GM12801 (cell line): ENCODE results near the gene PAK5.

ENCODE experiments used
- TF ChIP-seq, protein P1 (sequence below): IDR thresholded peaks from one replicate; pipeline ENCODE4 v1.5.1; 2011; ENCODE audit warnings: control low read depth; ENCODE audit not compliant: insufficient read length; ENCODE audit errors: extremely low read depth

PAK5 gene

DNA sequence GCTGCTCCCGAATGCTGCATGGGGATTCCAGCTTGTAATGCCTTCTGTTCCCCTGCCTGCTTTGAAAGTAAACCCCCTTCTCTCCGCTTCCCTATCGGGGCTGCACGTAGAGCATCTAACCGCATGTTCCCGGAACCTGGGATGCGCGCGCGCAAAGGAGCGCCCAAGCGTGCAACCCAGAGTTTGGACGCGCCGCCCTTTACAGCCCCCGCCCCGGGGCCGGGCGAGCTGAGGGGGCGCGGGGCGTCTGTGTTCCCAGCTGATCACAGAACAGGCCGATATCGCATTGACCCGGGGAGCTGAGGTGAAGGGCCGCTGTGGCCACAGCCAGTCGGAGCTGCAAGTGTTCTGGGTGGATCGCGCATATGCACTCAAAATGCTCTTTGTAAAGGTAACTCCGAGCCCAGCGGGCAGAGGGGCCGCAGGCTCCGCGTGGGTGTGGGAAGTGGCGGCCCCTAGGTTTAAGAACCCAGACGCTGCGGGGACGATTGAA is 323.1 kb downstream of the PAK5 start:
- TF ChIP-seq, protein P1, sequence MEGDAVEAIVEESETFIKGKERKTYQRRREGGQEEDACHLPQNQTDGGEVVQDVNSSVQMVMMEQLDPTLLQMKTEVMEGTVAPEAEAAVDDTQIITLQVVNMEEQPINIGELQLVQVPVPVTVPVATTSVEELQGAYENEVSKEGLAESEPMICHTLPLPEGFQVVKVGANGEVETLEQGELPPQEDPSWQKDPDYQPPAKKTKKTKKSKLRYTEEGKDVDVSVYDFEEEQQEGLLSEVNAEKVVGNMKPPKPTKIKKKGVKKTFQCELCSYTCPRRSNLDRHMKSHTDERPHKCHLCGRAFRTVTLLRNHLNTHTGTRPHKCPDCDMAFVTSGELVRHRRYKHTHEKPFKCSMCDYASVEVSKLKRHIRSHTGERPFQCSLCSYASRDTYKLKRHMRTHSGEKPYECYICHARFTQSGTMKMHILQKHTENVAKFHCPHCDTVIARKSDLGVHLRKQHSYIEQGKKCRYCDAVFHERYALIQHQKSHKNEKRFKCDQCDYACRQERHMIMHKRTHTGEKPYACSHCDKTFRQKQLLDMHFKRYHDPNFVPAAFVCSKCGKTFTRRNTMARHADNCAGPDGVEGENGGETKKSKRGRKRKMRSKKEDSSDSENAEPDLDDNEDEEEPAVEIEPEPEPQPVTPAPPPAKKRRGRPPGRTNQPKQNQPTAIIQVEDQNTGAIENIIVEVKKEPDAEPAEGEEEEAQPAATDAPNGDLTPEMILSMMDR, result no peak

DNA sequence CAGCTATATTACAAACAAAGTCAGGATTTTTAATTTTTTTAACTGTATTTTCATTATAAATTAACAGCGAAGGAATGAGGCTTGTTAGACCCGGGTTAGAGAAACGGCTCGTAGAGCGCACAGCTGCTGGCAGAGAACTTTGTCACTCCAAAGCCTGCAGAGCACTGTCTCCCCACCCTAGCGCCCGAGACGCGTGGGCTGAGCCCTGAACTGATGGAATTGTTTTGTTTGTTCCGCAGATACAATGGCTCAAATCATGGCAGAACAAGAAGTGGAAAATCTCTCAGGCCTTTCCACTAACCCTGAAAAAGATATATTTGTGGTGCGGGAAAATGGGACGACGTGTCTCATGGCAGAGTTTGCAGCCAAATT is 323.7 kb downstream of the PAK5 start:
- TF ChIP-seq, protein P1, result no peak

DNA sequence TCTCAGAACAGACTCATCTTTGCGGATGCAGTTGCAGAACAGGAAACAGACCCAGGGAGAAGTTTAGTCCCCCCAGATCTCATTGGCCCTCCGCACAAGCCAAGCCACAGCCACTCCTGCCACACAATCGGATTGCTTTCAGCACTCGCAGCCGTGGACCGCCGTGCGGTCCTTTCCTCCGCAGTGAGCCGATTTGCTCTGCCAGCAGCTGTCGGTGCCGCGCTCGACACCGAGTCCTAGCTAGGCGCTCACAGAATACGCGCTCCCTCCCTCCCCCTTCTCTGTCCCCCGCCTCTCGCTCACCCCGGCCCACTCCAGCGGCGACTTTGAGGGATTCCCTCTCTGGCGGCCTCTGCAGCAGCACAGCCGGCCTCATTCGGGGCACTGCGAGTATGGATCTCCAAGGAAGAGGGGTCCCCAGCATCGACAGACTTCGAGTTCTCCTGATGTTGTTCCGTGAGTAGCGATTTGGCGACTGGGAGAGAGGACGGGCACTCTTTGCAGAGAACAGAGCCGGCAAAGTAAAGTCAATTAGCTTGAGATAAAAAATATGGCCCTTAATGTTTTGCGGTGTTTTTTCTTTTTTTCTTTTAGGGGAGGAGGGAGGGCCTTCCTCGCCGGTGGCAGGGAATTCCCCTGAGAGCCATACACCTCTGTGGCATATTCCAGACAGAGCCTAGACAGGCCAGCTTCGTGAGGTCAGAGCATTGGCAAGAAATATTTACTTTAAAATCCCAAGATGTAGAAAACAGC is 324.2 kb downstream of the PAK5 start, which contains the start of gene LAMP5:
Gene LAMP5 (plus strand): TSS at position 130 of the 753 bp plus-strand sequence. CDS start 263 bp downstream, at position 393.
- TF ChIP-seq, protein P1, result no peak

DNA sequence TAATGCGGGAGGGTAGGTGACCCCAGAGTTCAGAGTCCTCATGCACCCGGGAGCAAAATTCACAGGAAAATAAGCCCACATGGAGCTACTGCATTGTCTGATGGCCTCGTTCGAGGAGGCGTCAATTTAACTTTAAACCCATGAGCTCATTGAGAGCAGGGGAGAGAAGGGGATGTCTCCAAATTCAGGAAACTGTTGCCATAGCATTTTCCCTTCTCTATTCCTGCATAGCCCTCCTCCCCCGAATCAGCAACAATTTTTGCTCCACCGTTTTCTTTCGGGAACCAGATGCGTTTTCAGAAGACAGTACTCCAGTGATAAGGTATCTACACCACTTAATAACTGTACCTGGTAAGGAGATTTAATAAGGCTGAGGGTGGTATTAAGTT is 324.8 kb downstream of the PAK5 start:
- TF ChIP-seq, protein P1, result no peak

DNA sequence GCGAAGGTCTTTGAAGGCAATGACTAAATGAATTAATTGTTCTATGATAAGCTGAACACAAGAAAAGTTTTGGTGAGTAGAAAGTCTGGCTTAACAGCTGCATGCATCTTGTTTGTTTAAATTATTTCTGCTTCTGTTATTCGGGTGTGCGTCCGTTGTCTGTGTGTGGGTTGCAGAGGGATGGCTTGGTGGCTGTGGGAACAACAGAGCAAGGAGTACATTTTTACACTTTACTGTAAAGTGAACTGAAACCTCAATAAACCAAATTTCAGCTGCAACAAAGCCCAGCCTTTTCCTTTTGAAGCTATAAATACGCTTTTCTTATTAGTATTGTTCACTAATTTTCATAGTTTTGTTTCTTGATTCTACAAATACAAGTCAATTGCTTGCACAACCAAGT is 328.0 kb downstream of the PAK5 start:
- TF ChIP-seq, protein P1, result no peak

DNA sequence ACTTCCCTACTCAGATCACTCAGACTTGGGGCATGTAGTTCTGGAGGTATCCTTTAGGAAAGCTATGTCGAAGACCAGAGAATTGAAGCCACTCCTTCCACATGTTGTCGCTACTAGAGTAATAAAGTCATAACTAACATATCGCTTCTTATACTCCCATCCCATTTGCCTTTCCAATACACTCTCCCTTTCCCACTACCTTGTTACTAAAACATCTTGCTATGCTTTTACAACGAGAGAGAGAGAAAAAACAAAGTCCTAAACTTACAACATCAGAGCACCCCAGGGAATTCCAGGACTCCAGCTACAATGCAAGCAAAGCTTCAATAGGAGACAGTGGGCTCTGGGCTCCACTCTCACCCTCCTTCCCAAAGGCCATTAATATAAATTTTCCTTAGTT is 329.6 kb downstream of the PAK5 start:
- TF ChIP-seq, protein P1, result no peak

DNA sequence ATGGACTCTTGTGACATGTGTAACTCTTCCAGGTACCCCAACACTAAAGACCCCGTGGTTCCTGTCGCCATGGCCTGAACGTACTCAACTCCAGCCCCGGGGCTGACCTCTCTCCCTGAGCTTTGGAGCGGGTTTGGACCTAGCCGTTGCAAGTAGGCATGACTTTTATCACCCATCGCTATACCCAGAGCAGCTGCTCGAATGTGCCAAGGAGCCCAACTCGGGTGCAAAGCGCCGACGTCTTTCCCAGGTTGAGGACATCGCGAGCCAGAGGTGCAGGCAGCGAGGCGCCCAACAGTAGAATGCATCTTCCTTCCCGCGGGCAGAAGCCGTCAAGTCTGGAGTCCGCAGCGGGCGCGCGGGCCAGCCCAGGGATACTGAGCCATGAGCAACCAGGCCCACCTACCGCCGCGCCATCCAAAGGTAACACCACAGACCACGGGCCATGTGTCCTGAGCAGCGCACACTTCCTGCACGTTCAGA is 330.1 kb downstream of the PAK5 start:
- TF ChIP-seq, protein P1, result no peak
